WTC11 (cell line): ENCODE results near the gene MUC6. TPM values are rescaled to one million over a fixed set of nuclear protein-coding genes. Genes with fewer than 3 reads are reported as not detected.

Experiments used
- ESRRA ChIP-seq: sonication (generic); formaldehyde crosslinking; IDR thresholded peaks from 2 replicates; pipeline ENCODE4 v1.8.1; 2022; ENCODE audit warnings: mild to moderate bottlenecking, missing genetic modification reagents, borderline replicate concordance
- ETV6 ChIP-seq: sonication (generic); formaldehyde crosslinking; IDR thresholded peaks from 2 replicates; pipeline ENCODE4 v1.8.1; 2022; ENCODE audit warnings: mild to moderate bottlenecking, missing genetic modification reagents
- GTF2I ChIP-seq: fragments of 250-450 bp; sonication (Bioruptor Pico); conservative IDR thresholded peaks from 2 replicates; pipeline ENCODE4 v1.4.0; 2021; ENCODE audit warnings: mild to moderate bottlenecking
- HMGA2 ChIP-seq: fragments of 250-450 bp; sonication (Bioruptor Pico); IDR thresholded peaks from 2 replicates; pipeline ENCODE4 v1.4.0; 2021; ENCODE audit warnings: mild to moderate bottlenecking, moderate library complexity
- SP1 ChIP-seq: sonication (generic); formaldehyde crosslinking; conservative IDR thresholded peaks from 2 replicates; pipeline ENCODE4 v1.8.1; 2022; ENCODE audit warnings: missing genetic modification reagents
- ZNF263 ChIP-seq: sonication (generic); formaldehyde crosslinking; IDR thresholded peaks from 2 replicates; pipeline ENCODE4 v1.8.1; 2022; ENCODE audit warnings: low read depth, mild to moderate bottlenecking, moderate library complexity, missing genetic modification reagents
- ZNF416 ChIP-seq: fragments of 250-450 bp; sonication (Bioruptor Pico); IDR thresholded peaks from 2 replicates; pipeline ENCODE4 v1.9.0; 2021; ENCODE audit warnings: mild to moderate bottlenecking, inconsistent platforms
- ZNF671 ChIP-seq: fragments of 250-450 bp; sonication (Bioruptor Pico); IDR thresholded peaks from 2 replicates; pipeline ENCODE4 v1.8.0; 2021; ENCODE audit warnings: mild to moderate bottlenecking
- total RNA-seq: library from RNA; stranded (reverse); gene quantifications from 3 replicates; pipeline ENCODE4 v1.2.3, GENCODE V29; 2021
- TF ChIP-seq, protein P1 (sequence below): sonication (generic); formaldehyde crosslinking; IDR thresholded peaks from 2 replicates; pipeline ENCODE4 v1.8.0; 2023; ENCODE audit warnings: missing genetic modification reagents
- TF ChIP-seq, protein P2 (sequence below): sonication (generic); formaldehyde crosslinking; IDR thresholded peaks from 2 replicates; pipeline ENCODE4 v1.8.1; 2023; ENCODE audit warnings: mild to moderate bottlenecking, missing genetic modification reagents, moderate library complexity
- TF ChIP-seq, protein P3 (sequence below): fragments of 250-450 bp; sonication (Bioruptor Pico); IDR thresholded peaks from 2 replicates; pipeline ENCODE4 v1.9.0; 2021; ENCODE audit warnings: mild to moderate bottlenecking, borderline replicate concordance
- TF ChIP-seq, protein P4 (sequence below): fragments of 250-450 bp; sonication (Bioruptor Pico); IDR thresholded peaks from 2 replicates; pipeline ENCODE4 v1.9.0; 2021; ENCODE audit warnings: mild to moderate bottlenecking
- TF ChIP-seq, protein P5 (sequence below): sonication (generic); formaldehyde crosslinking; IDR thresholded peaks from 2 replicates; pipeline ENCODE4 v1.8.1; 2023; ENCODE audit warnings: mild to moderate bottlenecking, missing genetic modification reagents, borderline replicate concordance
- TF ChIP-seq, protein P6 (sequence below): sonication (generic); formaldehyde crosslinking; IDR thresholded peaks from 2 replicates; pipeline ENCODE4 v1.8.1; 2023; ENCODE audit warnings: mild to moderate bottlenecking, missing genetic modification reagents, moderate library complexity
- TF ChIP-seq, protein P7 (sequence below): sonication (generic); formaldehyde crosslinking; IDR thresholded peaks from 2 replicates; pipeline ENCODE4 v1.8.1; 2022; ENCODE audit warnings: mild to moderate bottlenecking, missing genetic modification reagents, moderate library complexity, borderline replicate concordance
- TF ChIP-seq, protein P8 (sequence below): fragments of 200-600 bp; IDR thresholded peaks from 2 replicates; pipeline ENCODE4 v1.8.0; 2022; ENCODE audit warnings: antibody characterized with exemption
- TF ChIP-seq, protein P9 (sequence below): sonication (generic); formaldehyde crosslinking; IDR thresholded peaks from 2 replicates; pipeline ENCODE4 v1.8.1; 2022; ENCODE audit warnings: low read depth, missing genetic modification reagents, borderline replicate concordance

The MUC6 gene
- total RNA-seq, 1 experiment from 2014 or later: 0.13 TPM

DNA sequence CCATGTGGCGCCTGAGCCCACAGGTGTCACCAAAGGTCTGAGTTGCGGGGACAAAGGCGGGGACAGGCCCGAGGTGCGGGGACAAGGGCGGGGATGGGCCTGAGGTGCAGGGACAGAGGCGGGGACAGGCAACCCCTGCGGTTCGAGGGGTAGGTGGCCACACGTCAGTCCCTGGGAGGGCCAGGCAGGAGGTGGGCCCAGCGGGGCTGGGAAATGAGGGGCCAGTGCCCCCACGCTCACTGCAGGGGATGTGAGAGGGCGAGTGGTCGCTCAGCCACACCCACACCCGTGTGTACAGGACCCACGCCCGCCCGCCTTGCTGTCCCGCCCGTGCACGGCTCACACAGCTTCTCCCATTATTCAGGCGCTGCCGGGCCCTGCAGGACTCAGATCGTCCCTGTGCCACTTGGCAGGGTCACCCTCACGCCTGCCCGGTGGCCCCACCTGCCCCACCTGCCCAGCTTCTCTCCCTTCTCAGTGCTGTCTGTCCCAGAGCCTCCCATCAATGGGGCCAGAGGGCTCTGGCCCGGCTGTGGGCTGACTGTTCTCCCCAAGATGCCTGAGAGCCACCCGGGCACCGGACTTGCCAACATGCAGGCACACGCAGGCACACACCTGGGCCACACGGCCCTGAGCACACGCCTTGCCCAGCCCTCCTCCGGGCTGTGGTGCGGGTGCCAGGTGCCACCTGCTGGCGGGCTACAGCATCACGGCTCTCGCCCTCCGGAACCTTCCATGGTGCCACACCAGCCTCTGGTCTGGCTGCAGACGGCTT is 14.2 kb upstream of the MUC6 start (continued):
- TF ChIP-seq, protein P1, sequence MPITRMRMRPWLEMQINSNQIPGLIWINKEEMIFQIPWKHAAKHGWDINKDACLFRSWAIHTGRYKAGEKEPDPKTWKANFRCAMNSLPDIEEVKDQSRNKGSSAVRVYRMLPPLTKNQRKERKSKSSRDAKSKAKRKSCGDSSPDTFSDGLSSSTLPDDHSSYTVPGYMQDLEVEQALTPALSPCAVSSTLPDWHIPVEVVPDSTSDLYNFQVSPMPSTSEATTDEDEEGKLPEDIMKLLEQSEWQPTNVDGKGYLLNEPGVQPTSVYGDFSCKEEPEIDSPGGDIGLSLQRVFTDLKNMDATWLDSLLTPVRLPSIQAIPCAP (CRISPR knock-in tag): no peak
- TF ChIP-seq, protein P2, sequence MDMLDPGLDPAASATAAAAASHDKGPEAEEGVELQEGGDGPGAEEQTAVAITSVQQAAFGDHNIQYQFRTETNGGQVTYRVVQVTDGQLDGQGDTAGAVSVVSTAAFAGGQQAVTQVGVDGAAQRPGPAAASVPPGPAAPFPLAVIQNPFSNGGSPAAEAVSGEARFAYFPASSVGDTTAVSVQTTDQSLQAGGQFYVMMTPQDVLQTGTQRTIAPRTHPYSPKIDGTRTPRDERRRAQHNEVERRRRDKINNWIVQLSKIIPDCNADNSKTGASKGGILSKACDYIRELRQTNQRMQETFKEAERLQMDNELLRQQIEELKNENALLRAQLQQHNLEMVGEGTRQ: no peak
- TF ChIP-seq ZNF671 (CRISPR knock-in tag): no peak
- TF ChIP-seq, protein P3, sequence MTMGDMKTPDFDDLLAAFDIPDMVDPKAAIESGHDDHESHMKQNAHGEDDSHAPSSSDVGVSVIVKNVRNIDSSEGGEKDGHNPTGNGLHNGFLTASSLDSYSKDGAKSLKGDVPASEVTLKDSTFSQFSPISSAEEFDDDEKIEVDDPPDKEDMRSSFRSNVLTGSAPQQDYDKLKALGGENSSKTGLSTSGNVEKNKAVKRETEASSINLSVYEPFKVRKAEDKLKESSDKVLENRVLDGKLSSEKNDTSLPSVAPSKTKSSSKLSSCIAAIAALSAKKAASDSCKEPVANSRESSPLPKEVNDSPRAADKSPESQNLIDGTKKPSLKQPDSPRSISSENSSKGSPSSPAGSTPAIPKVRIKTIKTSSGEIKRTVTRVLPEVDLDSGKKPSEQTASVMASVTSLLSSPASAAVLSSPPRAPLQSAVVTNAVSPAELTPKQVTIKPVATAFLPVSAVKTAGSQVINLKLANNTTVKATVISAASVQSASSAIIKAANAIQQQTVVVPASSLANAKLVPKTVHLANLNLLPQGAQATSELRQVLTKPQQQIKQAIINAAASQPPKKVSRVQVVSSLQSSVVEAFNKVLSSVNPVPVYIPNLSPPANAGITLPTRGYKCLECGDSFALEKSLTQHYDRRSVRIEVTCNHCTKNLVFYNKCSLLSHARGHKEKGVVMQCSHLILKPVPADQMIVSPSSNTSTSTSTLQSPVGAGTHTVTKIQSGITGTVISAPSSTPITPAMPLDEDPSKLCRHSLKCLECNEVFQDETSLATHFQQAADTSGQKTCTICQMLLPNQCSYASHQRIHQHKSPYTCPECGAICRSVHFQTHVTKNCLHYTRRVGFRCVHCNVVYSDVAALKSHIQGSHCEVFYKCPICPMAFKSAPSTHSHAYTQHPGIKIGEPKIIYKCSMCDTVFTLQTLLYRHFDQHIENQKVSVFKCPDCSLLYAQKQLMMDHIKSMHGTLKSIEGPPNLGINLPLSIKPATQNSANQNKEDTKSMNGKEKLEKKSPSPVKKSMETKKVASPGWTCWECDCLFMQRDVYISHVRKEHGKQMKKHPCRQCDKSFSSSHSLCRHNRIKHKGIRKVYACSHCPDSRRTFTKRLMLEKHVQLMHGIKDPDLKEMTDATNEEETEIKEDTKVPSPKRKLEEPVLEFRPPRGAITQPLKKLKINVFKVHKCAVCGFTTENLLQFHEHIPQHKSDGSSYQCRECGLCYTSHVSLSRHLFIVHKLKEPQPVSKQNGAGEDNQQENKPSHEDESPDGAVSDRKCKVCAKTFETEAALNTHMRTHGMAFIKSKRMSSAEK (CRISPR knock-in tag): no peak
- TF ChIP-seq, protein P4, sequence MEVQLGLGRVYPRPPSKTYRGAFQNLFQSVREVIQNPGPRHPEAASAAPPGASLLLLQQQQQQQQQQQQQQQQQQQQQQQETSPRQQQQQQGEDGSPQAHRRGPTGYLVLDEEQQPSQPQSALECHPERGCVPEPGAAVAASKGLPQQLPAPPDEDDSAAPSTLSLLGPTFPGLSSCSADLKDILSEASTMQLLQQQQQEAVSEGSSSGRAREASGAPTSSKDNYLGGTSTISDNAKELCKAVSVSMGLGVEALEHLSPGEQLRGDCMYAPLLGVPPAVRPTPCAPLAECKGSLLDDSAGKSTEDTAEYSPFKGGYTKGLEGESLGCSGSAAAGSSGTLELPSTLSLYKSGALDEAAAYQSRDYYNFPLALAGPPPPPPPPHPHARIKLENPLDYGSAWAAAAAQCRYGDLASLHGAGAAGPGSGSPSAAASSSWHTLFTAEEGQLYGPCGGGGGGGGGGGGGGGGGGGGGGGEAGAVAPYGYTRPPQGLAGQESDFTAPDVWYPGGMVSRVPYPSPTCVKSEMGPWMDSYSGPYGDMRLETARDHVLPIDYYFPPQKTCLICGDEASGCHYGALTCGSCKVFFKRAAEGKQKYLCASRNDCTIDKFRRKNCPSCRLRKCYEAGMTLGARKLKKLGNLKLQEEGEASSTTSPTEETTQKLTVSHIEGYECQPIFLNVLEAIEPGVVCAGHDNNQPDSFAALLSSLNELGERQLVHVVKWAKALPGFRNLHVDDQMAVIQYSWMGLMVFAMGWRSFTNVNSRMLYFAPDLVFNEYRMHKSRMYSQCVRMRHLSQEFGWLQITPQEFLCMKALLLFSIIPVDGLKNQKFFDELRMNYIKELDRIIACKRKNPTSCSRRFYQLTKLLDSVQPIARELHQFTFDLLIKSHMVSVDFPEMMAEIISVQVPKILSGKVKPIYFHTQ (CRISPR knock-in tag): no peak
- no peak for TF ChIP-seq ESRRA (CRISPR knock-in tag)
- TF ChIP-seq, protein P5, sequence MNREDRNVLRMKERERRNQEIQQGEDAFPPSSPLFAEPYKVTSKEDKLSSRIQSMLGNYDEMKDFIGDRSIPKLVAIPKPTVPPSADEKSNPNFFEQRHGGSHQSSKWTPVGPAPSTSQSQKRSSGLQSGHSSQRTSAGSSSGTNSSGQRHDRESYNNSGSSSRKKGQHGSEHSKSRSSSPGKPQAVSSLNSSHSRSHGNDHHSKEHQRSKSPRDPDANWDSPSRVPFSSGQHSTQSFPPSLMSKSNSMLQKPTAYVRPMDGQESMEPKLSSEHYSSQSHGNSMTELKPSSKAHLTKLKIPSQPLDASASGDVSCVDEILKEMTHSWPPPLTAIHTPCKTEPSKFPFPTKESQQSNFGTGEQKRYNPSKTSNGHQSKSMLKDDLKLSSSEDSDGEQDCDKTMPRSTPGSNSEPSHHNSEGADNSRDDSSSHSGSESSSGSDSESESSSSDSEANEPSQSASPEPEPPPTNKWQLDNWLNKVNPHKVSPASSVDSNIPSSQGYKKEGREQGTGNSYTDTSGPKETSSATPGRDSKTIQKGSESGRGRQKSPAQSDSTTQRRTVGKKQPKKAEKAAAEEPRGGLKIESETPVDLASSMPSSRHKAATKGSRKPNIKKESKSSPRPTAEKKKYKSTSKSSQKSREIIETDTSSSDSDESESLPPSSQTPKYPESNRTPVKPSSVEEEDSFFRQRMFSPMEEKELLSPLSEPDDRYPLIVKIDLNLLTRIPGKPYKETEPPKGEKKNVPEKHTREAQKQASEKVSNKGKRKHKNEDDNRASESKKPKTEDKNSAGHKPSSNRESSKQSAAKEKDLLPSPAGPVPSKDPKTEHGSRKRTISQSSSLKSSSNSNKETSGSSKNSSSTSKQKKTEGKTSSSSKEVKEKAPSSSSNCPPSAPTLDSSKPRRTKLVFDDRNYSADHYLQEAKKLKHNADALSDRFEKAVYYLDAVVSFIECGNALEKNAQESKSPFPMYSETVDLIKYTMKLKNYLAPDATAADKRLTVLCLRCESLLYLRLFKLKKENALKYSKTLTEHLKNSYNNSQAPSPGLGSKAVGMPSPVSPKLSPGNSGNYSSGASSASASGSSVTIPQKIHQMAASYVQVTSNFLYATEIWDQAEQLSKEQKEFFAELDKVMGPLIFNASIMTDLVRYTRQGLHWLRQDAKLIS (CRISPR knock-in tag): no peak
- TF ChIP-seq, protein P6, sequence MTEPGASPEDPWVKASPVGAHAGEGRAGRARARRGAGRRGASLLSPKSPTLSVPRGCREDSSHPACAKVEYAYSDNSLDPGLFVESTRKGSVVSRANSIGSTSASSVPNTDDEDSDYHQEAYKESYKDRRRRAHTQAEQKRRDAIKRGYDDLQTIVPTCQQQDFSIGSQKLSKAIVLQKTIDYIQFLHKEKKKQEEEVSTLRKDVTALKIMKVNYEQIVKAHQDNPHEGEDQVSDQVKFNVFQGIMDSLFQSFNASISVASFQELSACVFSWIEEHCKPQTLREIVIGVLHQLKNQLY: no peak
- TF ChIP-seq ZNF416 (CRISPR knock-in tag): no peak
- TF ChIP-seq GTF2I: no peak
- TF ChIP-seq HMGA2 (CRISPR knock-in tag): no peak
- TF ChIP-seq ETV6 (CRISPR knock-in tag): peak; percentile 80
- TF ChIP-seq, protein P7, sequence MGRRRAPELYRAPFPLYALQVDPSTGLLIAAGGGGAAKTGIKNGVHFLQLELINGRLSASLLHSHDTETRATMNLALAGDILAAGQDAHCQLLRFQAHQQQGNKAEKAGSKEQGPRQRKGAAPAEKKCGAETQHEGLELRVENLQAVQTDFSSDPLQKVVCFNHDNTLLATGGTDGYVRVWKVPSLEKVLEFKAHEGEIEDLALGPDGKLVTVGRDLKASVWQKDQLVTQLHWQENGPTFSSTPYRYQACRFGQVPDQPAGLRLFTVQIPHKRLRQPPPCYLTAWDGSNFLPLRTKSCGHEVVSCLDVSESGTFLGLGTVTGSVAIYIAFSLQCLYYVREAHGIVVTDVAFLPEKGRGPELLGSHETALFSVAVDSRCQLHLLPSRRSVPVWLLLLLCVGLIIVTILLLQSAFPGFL (CRISPR knock-in tag): no peak
- TF ChIP-seq, protein P8, sequence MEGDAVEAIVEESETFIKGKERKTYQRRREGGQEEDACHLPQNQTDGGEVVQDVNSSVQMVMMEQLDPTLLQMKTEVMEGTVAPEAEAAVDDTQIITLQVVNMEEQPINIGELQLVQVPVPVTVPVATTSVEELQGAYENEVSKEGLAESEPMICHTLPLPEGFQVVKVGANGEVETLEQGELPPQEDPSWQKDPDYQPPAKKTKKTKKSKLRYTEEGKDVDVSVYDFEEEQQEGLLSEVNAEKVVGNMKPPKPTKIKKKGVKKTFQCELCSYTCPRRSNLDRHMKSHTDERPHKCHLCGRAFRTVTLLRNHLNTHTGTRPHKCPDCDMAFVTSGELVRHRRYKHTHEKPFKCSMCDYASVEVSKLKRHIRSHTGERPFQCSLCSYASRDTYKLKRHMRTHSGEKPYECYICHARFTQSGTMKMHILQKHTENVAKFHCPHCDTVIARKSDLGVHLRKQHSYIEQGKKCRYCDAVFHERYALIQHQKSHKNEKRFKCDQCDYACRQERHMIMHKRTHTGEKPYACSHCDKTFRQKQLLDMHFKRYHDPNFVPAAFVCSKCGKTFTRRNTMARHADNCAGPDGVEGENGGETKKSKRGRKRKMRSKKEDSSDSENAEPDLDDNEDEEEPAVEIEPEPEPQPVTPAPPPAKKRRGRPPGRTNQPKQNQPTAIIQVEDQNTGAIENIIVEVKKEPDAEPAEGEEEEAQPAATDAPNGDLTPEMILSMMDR: peak; percentile 85
- TF ChIP-seq, protein P9, sequence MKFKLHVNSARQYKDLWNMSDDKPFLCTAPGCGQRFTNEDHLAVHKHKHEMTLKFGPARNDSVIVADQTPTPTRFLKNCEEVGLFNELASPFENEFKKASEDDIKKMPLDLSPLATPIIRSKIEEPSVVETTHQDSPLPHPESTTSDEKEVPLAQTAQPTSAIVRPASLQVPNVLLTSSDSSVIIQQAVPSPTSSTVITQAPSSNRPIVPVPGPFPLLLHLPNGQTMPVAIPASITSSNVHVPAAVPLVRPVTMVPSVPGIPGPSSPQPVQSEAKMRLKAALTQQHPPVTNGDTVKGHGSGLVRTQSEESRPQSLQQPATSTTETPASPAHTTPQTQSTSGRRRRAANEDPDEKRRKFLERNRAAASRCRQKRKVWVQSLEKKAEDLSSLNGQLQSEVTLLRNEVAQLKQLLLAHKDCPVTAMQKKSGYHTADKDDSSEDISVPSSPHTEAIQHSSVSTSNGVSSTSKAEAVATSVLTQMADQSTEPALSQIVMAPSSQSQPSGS (CRISPR knock-in tag): no peak
- TF ChIP-seq ZNF263 (CRISPR knock-in tag): no peak
- no peak for TF ChIP-seq SP1 (CRISPR knock-in tag)
